HUES48 (cell line): ENCODE results near the gene CDC5L.

ENCODE experiments used
- H3K27ac ChIP-seq: one replicate; pipeline ENCODE4 v1.7.0; 2013; ENCODE audit warnings: low read depth, low read length, inconsistent platforms
- H3K27me3 ChIP-seq: 2 replicates; pipeline ENCODE4 v1.6.1; 2013; ENCODE audit warnings: mild to moderate bottlenecking, low read length; ENCODE audit not compliant: control insufficient read depth, insufficient read depth
- H3K36me3 ChIP-seq: 2 replicates; pipeline ENCODE4 v1.6.1; 2013; ENCODE audit warnings: low read length; ENCODE audit not compliant: control insufficient read depth, insufficient read depth
- H3K4me1 ChIP-seq: 2 replicates; pipeline ENCODE4 v1.6.1; 2013; ENCODE audit warnings: mild to moderate bottlenecking, low read length; ENCODE audit not compliant: control insufficient read depth, insufficient read depth
- H3K4me3 ChIP-seq: 2 replicates; pipeline ENCODE4 v1.5.1; 2013; ENCODE audit warnings: mild to moderate bottlenecking, low read depth, low read length
- H3K9ac ChIP-seq: 2 replicates; pipeline ENCODE4 v1.6.1; 2013; ENCODE audit warnings: mild to moderate bottlenecking, low read depth, low read length, moderate library complexity
- H3K9me3 ChIP-seq: 2 replicates; pipeline ENCODE4 v1.6.1; 2013; ENCODE audit warnings: low read length; ENCODE audit not compliant: control insufficient read depth, insufficient read depth

CDC5L gene

GRCh38 chr6:44468835-44469234 lies 81.3 kb downstream of the CDC5L start:
- Histone ChIP-seq H3K9me3 (no peaks in the 10 kb centered on the region), H3K9ac (no peak overlapping the region), H3K36me3 (no peaks in the 10 kb centered on the region), H3K4me3 (no peak overlapping the region), H3K4me1 (peaks cover 21% of the 10 kb centered on the region), H3K27ac (no peak overlapping the region), H3K27me3 (no peaks in the 10 kb centered on the region)

DNA sequence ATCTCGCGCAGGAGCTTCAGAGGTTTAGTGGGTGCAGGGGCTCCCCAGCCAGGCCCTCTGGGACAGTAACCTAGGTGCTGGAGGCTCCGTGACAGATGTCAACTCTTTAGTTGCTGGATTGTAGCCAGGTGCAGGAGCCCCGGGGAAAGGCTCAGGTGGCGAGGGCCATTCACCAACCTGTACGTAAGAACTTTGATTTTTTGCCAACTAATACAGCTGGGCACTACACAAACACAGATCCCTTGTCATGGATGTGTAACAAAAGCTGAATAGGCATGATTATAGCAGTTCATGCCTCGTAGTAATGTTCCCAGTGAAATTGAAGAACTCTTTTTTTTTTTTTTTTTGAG lies 82.6 kb downstream of the CDC5L start:
- H3K36me3 ChIP-seq, result no peaks in the 10 kb centered on the region
- H3K4me3 ChIP-seq, result no peak overlapping the region
- no peak overlapping the region for H3K27ac ChIP-seq
- H3K27me3 ChIP-seq, result no peaks in the 10 kb centered on the region
- peaks cover 17% of the 10 kb centered on the region for H3K4me1 ChIP-seq
- H3K9ac ChIP-seq, result no peak overlapping the region
- H3K9me3 ChIP-seq, result no peaks in the 10 kb centered on the region

- Histone ChIP-seq H3K36me3 (no peaks in the 10 kb centered on the region), H3K27ac (no peak overlapping the region), H3K4me1 (peaks cover 21% of the 10 kb centered on the region), H3K4me3 (no peak overlapping the region), H3K9me3 (no peaks in the 10 kb centered on the region), H3K9ac (no peak overlapping the region), H3K27me3 (no peaks in the 10 kb centered on the region)
These were observed 83.2 kb downstream of the CDC5L start for GRCh38 chr6:44470746-44471145.

- H3K27ac ChIP-seq, result no peak overlapping the region
- no peaks in the 10 kb centered on the region for H3K36me3 ChIP-seq
- no peak overlapping the region for H3K4me3 ChIP-seq
- no peaks in the 10 kb centered on the region for H3K9me3 ChIP-seq
- H3K27me3 ChIP-seq, result no peaks in the 10 kb centered on the region
- peaks cover 25% of the 10 kb centered on the region for H3K4me1 ChIP-seq
- H3K9ac ChIP-seq, result no peak overlapping the region
These were observed 83.9 kb downstream of the CDC5L start for GRCh38 chr6:44471271-44471981.

- no peak overlapping the region; the same call in 1 of the 2 replicates for H3K9ac ChIP-seq
- peaks cover 25% of the 10 kb centered on the region for H3K4me1 ChIP-seq
- peak overlapping the region; percentile 87 for H3K27ac ChIP-seq
- H3K36me3 ChIP-seq, result no peaks in the 10 kb centered on the region
- no peaks in the 10 kb centered on the region for H3K9me3 ChIP-seq
- no peaks in the 10 kb centered on the region for H3K27me3 ChIP-seq
- H3K4me3 ChIP-seq, result no peak overlapping the region
These were observed 84.9 kb downstream of the CDC5L start for GRCh38 chr6:44472250-44472945.

DNA sequence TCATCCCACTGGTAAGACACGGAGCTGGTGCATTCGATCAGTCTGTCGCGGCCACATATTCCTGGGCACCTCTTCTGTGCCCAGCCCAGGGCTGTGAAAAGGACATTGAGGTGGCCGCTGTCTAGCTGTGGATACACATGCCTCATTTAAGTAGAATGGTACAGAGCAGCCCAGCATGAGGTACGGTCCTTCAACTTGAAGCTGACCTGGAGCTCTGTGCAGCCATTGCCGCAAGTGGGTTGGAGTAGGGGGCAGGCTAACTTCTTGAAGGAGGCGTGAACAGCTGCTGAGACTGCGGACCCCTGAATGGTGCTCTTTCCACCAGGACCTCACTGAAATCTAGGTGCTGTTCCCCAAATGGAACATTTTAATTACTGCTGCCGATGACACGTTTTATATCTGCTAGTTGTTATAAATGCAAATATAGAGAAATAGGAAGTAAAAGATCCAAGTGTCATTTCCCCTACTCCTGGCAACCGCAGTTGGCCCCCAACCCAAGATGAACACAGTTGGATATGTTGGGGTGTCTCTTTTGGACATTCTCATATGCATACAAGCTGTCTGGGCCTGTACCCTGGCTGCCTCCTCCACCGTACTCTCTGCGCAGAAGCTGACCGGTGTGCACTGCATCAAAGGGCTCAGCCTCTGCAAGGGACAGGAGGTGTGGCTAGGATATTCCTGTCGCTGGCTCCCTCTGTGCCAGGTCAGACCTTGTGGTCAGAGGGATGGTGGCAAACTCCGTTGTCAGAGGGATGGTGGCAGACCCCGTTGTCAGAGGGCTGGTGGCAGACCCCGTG lies 86.1 kb downstream of the CDC5L start:
- Histone ChIP-seq H3K4me1 (peaks cover 25% of the 10 kb centered on the region), H3K27me3 (no peaks in the 10 kb centered on the region), H3K36me3 (no peaks in the 10 kb centered on the region), H3K27ac (peak overlapping the region; percentile 87), H3K4me3 (no peak overlapping the region), H3K9ac (no peak overlapping the region), H3K9me3 (no peaks in the 10 kb centered on the region)

DNA sequence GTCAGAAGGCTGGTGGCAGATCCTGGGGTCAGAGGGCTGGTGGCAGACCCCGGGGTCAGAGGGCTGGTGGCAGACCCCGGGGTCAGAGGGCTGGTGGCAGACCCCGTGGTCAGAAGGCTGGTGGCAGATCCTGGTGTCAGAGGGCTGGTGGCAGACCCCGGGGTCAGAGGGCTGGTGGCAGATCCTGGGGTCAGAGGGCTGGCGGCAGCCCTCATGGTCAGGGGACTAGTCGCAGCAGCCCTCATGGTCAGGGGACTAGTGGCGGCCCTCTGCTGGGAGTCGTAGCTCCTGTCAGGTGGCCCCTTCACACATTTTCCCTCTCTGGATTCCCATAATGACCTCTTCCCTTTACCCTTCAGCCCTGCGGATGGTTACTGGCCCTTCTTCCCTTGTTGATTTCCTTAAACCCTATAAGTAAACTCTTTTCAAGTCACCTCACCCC lies 86.7 kb downstream of the CDC5L start:
- no peak overlapping the region for H3K27ac ChIP-seq
- H3K36me3 ChIP-seq, result no peaks in the 10 kb centered on the region
- no peaks in the 10 kb centered on the region for H3K27me3 ChIP-seq
- no peak overlapping the region for H3K9ac ChIP-seq
- H3K4me3 ChIP-seq, result no peak overlapping the region
- H3K9me3 ChIP-seq, result no peaks in the 10 kb centered on the region
- H3K4me1 ChIP-seq, result peaks cover 25% of the 10 kb centered on the region

- Histone ChIP-seq H3K36me3 (no peaks in the 10 kb centered on the region), H3K27ac (no peak overlapping the region), H3K9me3 (no peaks in the 10 kb centered on the region), H3K9ac (no peak overlapping the region), H3K4me1 (peaks cover 25% of the 10 kb centered on the region), H3K4me3 (no peak overlapping the region), H3K27me3 (no peaks in the 10 kb centered on the region)
These were observed 87.1 kb downstream of the CDC5L start for GRCh38 chr6:44474643-44475042.

- Histone ChIP-seq H3K27ac (no peak overlapping the region), H3K9ac (no peak overlapping the region), H3K9me3 (no peaks in the 10 kb centered on the region), H3K4me3 (no peak overlapping the region), H3K36me3 (no peaks in the 10 kb centered on the region), H3K4me1 (peaks cover 25% of the 10 kb centered on the region), H3K27me3 (no peaks in the 10 kb centered on the region)
These were observed 87.9 kb downstream of the CDC5L start for GRCh38 chr6:44475417-44475778.

GRCh38 chr6:44475779-44476434 lies 88.4 kb downstream of the CDC5L start:
- peak overlapping the region; percentile 54 for H3K27ac ChIP-seq
- H3K9ac ChIP-seq, result peak overlapping the region; percentile 46; the same call in 1 of the 2 replicates

More at GRCh38 chr6:44475779-44476434, 88.4 kb downstream of the CDC5L start:
- Histone ChIP-seq H3K36me3 (no peaks in the 10 kb centered on the region), H3K4me3 (no peak overlapping the region), H3K27me3 (no peaks in the 10 kb centered on the region), H3K9me3 (no peaks in the 10 kb centered on the region), H3K4me1 (peaks cover 25% of the 10 kb centered on the region)
